Smooth muscle cell (in vitro differentiated cells): ENCODE measurements around the gene ZSWIM9. TPM values are rescaled to one million over a fixed set of nuclear protein-coding genes. Genes with fewer than 3 reads are reported as not detected.
A peak's percentile ranks its signal among the peaks of the same experiment; 100 is the strongest.

ENCODE experiments used
- DNase-seq: peaks from one replicate; lab custom pipeline; 2025; ENCODE audit not compliant: unreplicated experiment; lab: John Stamatoyannopoulos, UW
- H2AFZ ChIP-seq: fragments of 200-600 bp; sonication (generic); 2 replicates; pipeline ENCODE4 v1.6.0; 2016; ENCODE audit warnings: antibody characterized with exemption, low read depth, mild to moderate bottlenecking
- H3F3A ChIP-seq: fragments of 200-600 bp; sonication (generic); 2 replicates; pipeline ENCODE4 v1.6.0; 2017; ENCODE audit warnings: antibody characterized with exemption, low read depth
- H3K27ac ChIP-seq: fragments of 200-600 bp; sonication (generic); 2 replicates; pipeline ENCODE4 v1.5.1; 2016; ENCODE audit warnings: low read depth, mild to moderate bottlenecking
- H3K27me3 ChIP-seq: fragments of 200-600 bp; sonication (generic); 2 replicates; pipeline ENCODE4 v1.6.1; 2016; ENCODE audit warnings: low read depth, mild to moderate bottlenecking
- H3K36me3 ChIP-seq: fragments of 200-600 bp; sonication (generic); 2 replicates; pipeline ENCODE4 v1.5.1; 2016; ENCODE audit warnings: low read depth
- H3K4me1 ChIP-seq: fragments of 200-600 bp; sonication (generic); 2 replicates; pipeline ENCODE4 v1.5.1; 2016; ENCODE audit warnings: low read depth
- H3K4me2 ChIP-seq: fragments of 200-600 bp; sonication (generic); 2 replicates; pipeline ENCODE4 v1.6.0; 2016; ENCODE audit warnings: mild to moderate bottlenecking
- H3K4me3 ChIP-seq: fragments of 200-600 bp; sonication (generic); 2 replicates; pipeline ENCODE4 v1.5.1; 2016; ENCODE audit warnings: mild to moderate bottlenecking
- H3K79me2 ChIP-seq: fragments of 200-600 bp; sonication (generic); 2 replicates; pipeline ENCODE4 v1.6.0; 2016; ENCODE audit warnings: low read depth, mild to moderate bottlenecking
- H3K9ac ChIP-seq: fragments of 200-600 bp; sonication (generic); 2 replicates; pipeline ENCODE4 v1.6.0; 2016; ENCODE audit warnings: low read depth
- H3K9me3 ChIP-seq: fragments of 200-600 bp; sonication (generic); replicated peaks from 2 replicates; pipeline ENCODE4 v1.5.1; 2016; ENCODE audit warnings: low read depth
- H4K20me1 ChIP-seq: fragments of 200-600 bp; sonication (generic); 2 replicates; pipeline ENCODE4 v1.6.0; 2016; ENCODE audit warnings: low read depth
- WGBS: methylation state at CpG from one replicate; pipeline ENCODE4 v1.1.7; 2016; ENCODE audit warnings: low lambda C conversion rate; 5-methylcytosine and 5-hydroxymethylcytosine counted together
- polyA plus RNA-seq: library from polyadenylated mRNA; unstranded; fragments of >200 nt; fragmentation: Nextera tagmentation; extraction: Ambion mirVana; gene quantifications from 2 replicates; pipeline ENCODE4 v1.2.1, GENCODE V29; 2016
- total RNA-seq: library from RNA; depleted of rRNA; stranded (reverse); fragments of >200 nt; gene quantifications from 2 replicates; pipeline ENCODE4 v1.2.3, GENCODE V29; 2014
- TF ChIP-seq, protein P1 (sequence below): fragments of 200-600 bp; sonication (generic); IDR thresholded peaks from 2 replicates; pipeline ENCODE4 v1.5.1; 2017; ENCODE audit warnings: borderline replicate concordance, mild to moderate bottlenecking, antibody characterized with exemption; ENCODE audit not compliant: insufficient read depth, poor library complexity, severe bottlenecking

Gene ZSWIM9
- total and polyA plus RNA-seq, 2 experiments from 2014 or later, result 1.3 to 1.6 TPM

DNA sequence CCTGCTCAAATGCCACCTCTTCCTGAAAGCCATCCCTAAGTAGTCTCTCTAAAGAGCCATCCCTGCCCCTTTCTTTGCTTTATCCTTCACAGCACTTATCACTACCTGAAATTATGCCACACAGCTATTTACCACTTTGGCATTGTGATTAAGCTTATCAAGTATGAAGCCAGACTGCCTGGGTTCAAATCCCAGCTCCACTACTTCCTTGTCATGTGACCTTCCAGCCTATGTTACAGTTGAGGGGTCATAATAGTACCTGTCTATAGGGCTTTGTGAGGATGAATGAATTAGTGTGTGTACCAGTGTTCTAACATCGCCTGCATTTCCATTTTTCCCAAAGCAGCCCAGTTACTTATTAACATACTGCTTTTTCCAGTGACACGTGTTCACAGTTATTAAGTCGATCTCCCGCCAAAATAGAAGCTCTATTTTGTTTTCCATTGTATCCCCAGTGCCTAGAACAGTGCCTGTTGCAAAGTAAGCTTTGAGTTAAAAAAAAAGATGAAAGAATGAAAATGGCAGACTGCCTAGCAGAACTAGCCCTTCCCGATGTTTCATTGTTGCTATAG, 32.8 kb downstream of the ZSWIM9 start:
- DNase-seq, result no peak
- no peaks in the 10 kb centered on the region for H3K9me3 ChIP-seq
- peak overlapping the region; percentile 61 for H3K9ac ChIP-seq
- WGBS, result 30% methylated on average over 5 of the region's 5 CpGs
- H3K4me3 ChIP-seq, result peak overlapping the region; percentile 69
- H3K4me2 ChIP-seq, result peak overlapping the region; percentile 87
- H3K27me3 ChIP-seq, result no peaks in the 10 kb centered on the region
- H4K20me1 ChIP-seq, result no peaks in the 10 kb centered on the region
- TF ChIP-seq, protein P1, sequence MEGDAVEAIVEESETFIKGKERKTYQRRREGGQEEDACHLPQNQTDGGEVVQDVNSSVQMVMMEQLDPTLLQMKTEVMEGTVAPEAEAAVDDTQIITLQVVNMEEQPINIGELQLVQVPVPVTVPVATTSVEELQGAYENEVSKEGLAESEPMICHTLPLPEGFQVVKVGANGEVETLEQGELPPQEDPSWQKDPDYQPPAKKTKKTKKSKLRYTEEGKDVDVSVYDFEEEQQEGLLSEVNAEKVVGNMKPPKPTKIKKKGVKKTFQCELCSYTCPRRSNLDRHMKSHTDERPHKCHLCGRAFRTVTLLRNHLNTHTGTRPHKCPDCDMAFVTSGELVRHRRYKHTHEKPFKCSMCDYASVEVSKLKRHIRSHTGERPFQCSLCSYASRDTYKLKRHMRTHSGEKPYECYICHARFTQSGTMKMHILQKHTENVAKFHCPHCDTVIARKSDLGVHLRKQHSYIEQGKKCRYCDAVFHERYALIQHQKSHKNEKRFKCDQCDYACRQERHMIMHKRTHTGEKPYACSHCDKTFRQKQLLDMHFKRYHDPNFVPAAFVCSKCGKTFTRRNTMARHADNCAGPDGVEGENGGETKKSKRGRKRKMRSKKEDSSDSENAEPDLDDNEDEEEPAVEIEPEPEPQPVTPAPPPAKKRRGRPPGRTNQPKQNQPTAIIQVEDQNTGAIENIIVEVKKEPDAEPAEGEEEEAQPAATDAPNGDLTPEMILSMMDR, result no peak
- no peaks in the 10 kb centered on the region for H3K36me3 ChIP-seq
- peak overlapping the region; percentile 88 for H2AFZ ChIP-seq
- H3K27ac ChIP-seq, result peak overlapping the region; percentile 49
- no peaks in the 10 kb centered on the region for H3F3A ChIP-seq
- H3K4me1 ChIP-seq, result no peaks in the 10 kb centered on the region
- H3K79me2 ChIP-seq, result peaks cover 6% of the 10 kb centered on the region

GRCh38 chr19:48203794-48204628, 33.5 kb downstream of the ZSWIM9 start:
- Histone ChIP-seq H3K9ac (peak overlapping the region; percentile 61), H3K4me2 (peak overlapping the region; percentile 87), H3K27ac (peak overlapping the region; percentile 49), H3K4me3 (peak overlapping the region; percentile 69), H3K36me3 (no peaks in the 10 kb centered on the region), H3K27me3 (no peaks in the 10 kb centered on the region), H3K79me2 (peaks cover 6% of the 10 kb centered on the region), H3F3A (no peaks in the 10 kb centered on the region), H2AFZ (peak overlapping the region; percentile 88), H4K20me1 (no peaks in the 10 kb centered on the region), H3K9me3 (no peaks in the 10 kb centered on the region), H3K4me1 (no peaks in the 10 kb centered on the region)
- WGBS, result under 1% methylated on average over 34 of the region's 34 CpGs
- TF ChIP-seq, protein P1, result no peak
- peak; percentile 78 for DNase-seq

GRCh38 chr19:48206397-48207093, 36.1 kb downstream of the ZSWIM9 start:
- H3K9me3 ChIP-seq, result no peaks in the 10 kb centered on the region
- H3K9ac ChIP-seq, result no peak overlapping the region
- 92% methylated on average over 9 of the region's 9 CpGs for WGBS
- H3K4me1 ChIP-seq, result no peaks in the 10 kb centered on the region
- H2AFZ ChIP-seq, result no peak overlapping the region
- H3K4me2 ChIP-seq, result no peak overlapping the region
- no peaks in the 10 kb centered on the region for H4K20me1 ChIP-seq
- no peak overlapping the region for H3K27ac ChIP-seq
- H3F3A ChIP-seq, result no peaks in the 10 kb centered on the region
- peaks cover 6% of the 10 kb centered on the region for H3K79me2 ChIP-seq
- H3K36me3 ChIP-seq, result no peaks in the 10 kb centered on the region
- TF ChIP-seq, protein P1, result no peak
- no peak for DNase-seq
- H3K4me3 ChIP-seq, result no peak overlapping the region
- no peaks in the 10 kb centered on the region for H3K27me3 ChIP-seq
